WTC11 (cell line): Measurements from ENCODE around the gene COL4A3.

Experiments
- CTCF ChIP-seq: fragments of 200-600 bp; IDR thresholded peaks from 2 replicates; pipeline ENCODE4 v1.8.0; 2022; ENCODE audit warnings: antibody characterized with exemption
- E2F5 ChIP-seq: sonication (generic); formaldehyde crosslinking; IDR thresholded peaks from 2 replicates; pipeline ENCODE4 v1.8.1; 2022; ENCODE audit warnings: mild to moderate bottlenecking, moderate library complexity, missing genetic modification reagents
- GRHL2 ChIP-seq: fragments of 250-450 bp; sonication (Bioruptor Pico); IDR thresholded peaks from 2 replicates; pipeline ENCODE4 v1.8.0; 2022; ENCODE audit warnings: mild to moderate bottlenecking, moderate library complexity; ENCODE audit not compliant: insufficient replicate concordance, severe bottlenecking
- KAT7 ChIP-seq: sonication (generic); formaldehyde crosslinking; IDR thresholded peaks from 2 replicates; pipeline ENCODE4 v1.8.1; 2023; ENCODE audit warnings: missing genetic modification reagents, mild to moderate bottlenecking, borderline replicate concordance
- MAX ChIP-seq: sonication (generic); formaldehyde crosslinking; IDR thresholded peaks from 2 replicates; pipeline ENCODE4 v1.8.0; 2022; ENCODE audit warnings: mild to moderate bottlenecking, missing genetic modification reagents
- NR3C1 ChIP-seq: sonication (generic); formaldehyde crosslinking; conservative IDR thresholded peaks from 2 replicates; pipeline ENCODE4 v1.8.1; 2023; ENCODE audit warnings: low read depth, mild to moderate bottlenecking, missing genetic modification reagents

- TF ChIP-seq KAT7 (no peak), CTCF (no peak), GRHL2 (CRISPR knock-in tag) (no peak), MAX (CRISPR knock-in tag) (no peak), E2F5 (CRISPR knock-in tag) (no peak), NR3C1 (no peak)
Measured at GRCh38 chr2:227234429-227234828, 70.0 kb downstream of the COL4A3 start.
